Gastroesophageal sphincter (tissue), 4 donors: ENCODE measurements around the gene ADAR. TPM values are rescaled to one million over a fixed set of nuclear protein-coding genes. Genes with fewer than 3 reads are reported as not detected.

ENCODE experiments used
- ATAC-seq: fragments of 150-250 bp; one replicate; pipeline ENCODE4 v1.9.1; 2016; ENCODE audit warnings: mild to moderate bottlenecking, moderate library complexity
- H3K27ac ChIP-seq, 4 donors: fragments of 200-600 bp; sonication (generic) in 3 of 4; 1 replicate in 3 of 4; 2 replicates in 1 of 4; pipeline ENCODE4 v1.5.1; 2016 to 2019
- H3K27me3 ChIP-seq: fragments of 200-600 bp; sonication (generic); one replicate; pipeline ENCODE4 v1.5.1; 2019
- H3K36me3 ChIP-seq, 2 donors: fragments of 200-600 bp; sonication (generic); one replicate each; pipeline ENCODE4 v1.5.1; 2019; ENCODE audit warnings: control low read depth in 1 of 2
- H3K4me1 ChIP-seq, 3 donors: fragments of 200-600 bp; sonication (generic); 1 replicate in 2 of 3; 2 replicates in 1 of 3; pipeline ENCODE4 v1.5.1; 2016 to 2019; ENCODE audit warnings: control low read depth in 2 of 3
- H3K4me3 ChIP-seq, 2 donors: fragments of 200-600 bp; sonication (generic); one replicate each; pipeline ENCODE4 v1.5.1; 2019; ENCODE audit warnings: mild to moderate bottlenecking in 1 of 2, moderate library complexity in 1 of 2
- H3K9me3 ChIP-seq, 3 donors: fragments of 200-600 bp; sonication (generic); one replicate each; pipeline ENCODE4 v1.5.1; 2017 to 2019; ENCODE audit warnings: control low read depth in 2 of 3
- CTCF ChIP-seq, 4 experiments: fragments of 200-600 bp in 2 of 4; fragments of 450-650 bp in 2 of 4; sonication (generic) in 1 of 4; IDR thresholded peaks; one replicate each; pipeline ENCODE4 v1.5.1; 2017 to 2019; ENCODE audit warnings: antibody characterized with exemption in 4 of 4, mild to moderate bottlenecking in 2 of 4, moderate library complexity in 2 of 4
- EP300 ChIP-seq: sonication (generic); formaldehyde crosslinking; IDR thresholded peaks from one replicate; pipeline ENCODE4 v1.6.1; 2017; ENCODE audit warnings: antibody characterized with exemption, mild to moderate bottlenecking
- POLR2A ChIP-seq, 2 donors: fragments of 450-650 bp; IDR thresholded peaks; one replicate each; pipeline ENCODE4 v1.6.1; 2017; ENCODE audit warnings: antibody characterized with exemption in 2 of 2, mild to moderate bottlenecking in 2 of 2, moderate library complexity in 1 of 2
- POLR2AphosphoS5 ChIP-seq: sonication (generic); formaldehyde crosslinking; IDR thresholded peaks from one replicate; pipeline ENCODE4 v1.6.1; 2017; ENCODE audit warnings: antibody characterized with exemption
- WGBS, 2 donors: methylation state at CpG; one replicate each; pipeline ENCODE4 v1.1.5; 2018; ENCODE audit warnings: low coverage in 1 of 2; 5-methylcytosine and 5-hydroxymethylcytosine counted together
- total RNA-seq, 4 donors: library from RNA; depleted of rRNA; stranded (reverse); fragments of >200 nt; gene quantifications; one replicate each; pipeline ENCODE4 v1.1.0, GENCODE V29; 2016

The ADAR gene
- total RNA-seq, 4 donors from 2014 or later: 71.0 to 108 (median 90.4) TPM

GRCh38 chr1:154593390-154593789 lies 14.6 kb downstream of the ADAR start:
- no peak for ATAC-seq
- peaks cover 0 to 100% of the 10 kb centered on the region in 2 donors for H3K36me3 ChIP-seq
- no peak overlapping the region for H3K4me3 ChIP-seq
- H3K4me1 ChIP-seq: peaks cover 0 to 14% (median 0%) of the 10 kb centered on the region in 3 donors
- no peaks in the 10 kb centered on the region for H3K27me3 ChIP-seq
- no peaks in the 10 kb centered on the region for H3K9me3 ChIP-seq
- TF ChIP-seq POLR2AphosphoS5 (no peak), CTCF (IDR thresholded peaks at IDR 0.05) (no peak), POLR2A (IDR thresholded peaks at IDR 0.05) (no peak), EP300 (no peak)
- H3K27ac ChIP-seq: no peak overlapping the region

GRCh38 chr1:154591206-154591605 lies 16.8 kb downstream of the ADAR start:
- Histone ChIP-seq H3K4me3 (no peak overlapping the region), H3K4me1 (peaks cover 0 to 10% (median 0%) of the 10 kb centered on the region in 3 donors), H3K27ac (no peak overlapping the region), H3K36me3 (peaks cover 12 to 100% of the 10 kb centered on the region in 2 donors), H3K9me3 (no peaks in the 10 kb centered on the region), H3K27me3 (no peaks in the 10 kb centered on the region)
- WGBS, 2 donors: 83 to 93% methylated on average over 3 to 6 of the region's 7 CpGs
- no peak for ATAC-seq
- no peak for TF ChIP-seq POLR2AphosphoS5
- no peak for TF ChIP-seq EP300
- no peak for TF ChIP-seq POLR2A (IDR thresholded peaks at IDR 0.05)
- TF ChIP-seq CTCF (IDR thresholded peaks at IDR 0.05): no peak

- Histone ChIP-seq H3K36me3 (peaks cover 12 to 100% of the 10 kb centered on the region in 2 donors), H3K27me3 (no peaks in the 10 kb centered on the region)
- 40 to 53% methylated on average over 5 of the region's 5 CpGs for WGBS, 2 donors
Observed at GRCh38 chr1:154590756-154591155, 17.2 kb downstream of the ADAR start.

GRCh38 chr1:154589780-154590179 lies 18.2 kb downstream of the ADAR start:
- 70% methylated on average over 5 of the region's 10 CpGs; no CpG with 5 or more reads in 1 of the 2 donors for WGBS, 2 donors
- H3K9me3 ChIP-seq: no peaks in the 10 kb centered on the region
- no peak overlapping the region for H3K27ac ChIP-seq
- no peaks in the 10 kb centered on the region for H3K27me3 ChIP-seq
- no peak overlapping the region for H3K4me3 ChIP-seq
- peaks cover 12 to 100% of the 10 kb centered on the region in 2 donors for H3K36me3 ChIP-seq
- ATAC-seq: no peak
- no peak for TF ChIP-seq CTCF (IDR thresholded peaks at IDR 0.05)
- no peak for TF ChIP-seq EP300
- no peak for TF ChIP-seq POLR2AphosphoS5
- TF ChIP-seq POLR2A (IDR thresholded peaks at IDR 0.05): no peak
- H3K4me1 ChIP-seq: peaks cover 0 to 10% (median 0%) of the 10 kb centered on the region in 3 donors

More at GRCh38 chr1:154590756-154591155, 17.2 kb downstream of the ADAR start:
- TF ChIP-seq EP300: no peak
- TF ChIP-seq POLR2AphosphoS5: no peak
- TF ChIP-seq CTCF (IDR thresholded peaks at IDR 0.05): no peak
- no peak for TF ChIP-seq POLR2A (IDR thresholded peaks at IDR 0.05)
- ATAC-seq: no peak
- H3K9me3 ChIP-seq: no peaks in the 10 kb centered on the region
- H3K27ac ChIP-seq: no peak overlapping the region
- peaks cover 0 to 10% (median 0%) of the 10 kb centered on the region in 3 donors for H3K4me1 ChIP-seq
- no peak overlapping the region for H3K4me3 ChIP-seq

- peaks cover 0 to 19% (median 0%) of the 10 kb centered on the region in 3 donors for H3K4me1 ChIP-seq
- no peaks in the 10 kb centered on the region for H3K27me3 ChIP-seq
- TF ChIP-seq CTCF (IDR thresholded peaks at IDR 0.05): no peak
- TF ChIP-seq EP300: no peak
- no peak for TF ChIP-seq POLR2A (IDR thresholded peaks at IDR 0.05)
- no peak for TF ChIP-seq POLR2AphosphoS5
- ATAC-seq: no peak
- H3K9me3 ChIP-seq: no peaks in the 10 kb centered on the region
- 96 to 100% methylated on average over 1 to 6 of the region's 6 CpGs for WGBS, 2 donors
- no peak overlapping the region for H3K4me3 ChIP-seq
- peaks cover 14 to 100% of the 10 kb centered on the region in 2 donors for H3K36me3 ChIP-seq
- no peak overlapping the region for H3K27ac ChIP-seq
Observed at GRCh38 chr1:154586641-154587040, 21.3 kb downstream of the ADAR start.
